Stimulated activated CD8-positive, alpha-beta memory T cell treated with anti-CD3 and anti-CD28 coated beads, Interleukin-12 subunit alpha, Interleukin-12 subunit beta, amount 100 ng/mL, for 1 hour (primary cell): Measurements from ENCODE around the gene PITPNM3.

Experiments
- DNase-seq: peaks from one replicate; pipeline ENCODE4 v3.0.0-alpha.2; 2020; ENCODE audit warnings: low read depth

Gene PITPNM3

GRCh38 chr17:6462692-6463091, 93.7 kb downstream of the PITPNM3 start:
- no peak for DNase-seq

GRCh38 chr17:6461792-6462524, 94.4 kb downstream of the PITPNM3 start:
- DNase-seq: no peak

- DNase-seq: no peak
Measured at GRCh38 chr17:6461246-6461645, 95.1 kb downstream of the PITPNM3 start.

- DNase-seq: no peak
Measured at GRCh38 chr17:6460531-6461161, 95.7 kb downstream of the PITPNM3 start.

- DNase-seq: no peak
Measured at GRCh38 chr17:6458460-6458950, 97.8 kb downstream of the PITPNM3 start.

GRCh38 chr17:6457688-6458459, 98.5 kb downstream of the PITPNM3 start:
- DNase-seq: no peak

- DNase-seq: no peak
Measured at GRCh38 chr17:6456914-6457687, 99.3 kb downstream of the PITPNM3 start.

GRCh38 chr17:6456321-6456720, 100.0 kb downstream of the PITPNM3 start:
- DNase-seq: no peak

GRCh38 chr17:6455321-6455705, 101.0 kb downstream of the PITPNM3 start:
- no peak for DNase-seq

GRCh38 chr17:6454495-6455320, 101.6 kb downstream of the PITPNM3 start:
- no peak for DNase-seq

- DNase-seq: no peak
Measured at GRCh38 chr17:6453279-6454024, 102.9 kb downstream of the PITPNM3 start.

GRCh38 chr17:6452471-6453266, 103.7 kb downstream of the PITPNM3 start:
- no peak for DNase-seq

- no peak for DNase-seq
Measured at GRCh38 chr17:6450926-6451832, 105.2 kb downstream of the PITPNM3 start.

- no peak for DNase-seq
Measured at GRCh38 chr17:6449307-6449706, 107.0 kb downstream of the PITPNM3 start.

- DNase-seq: no peak
Measured at GRCh38 chr17:6448473-6448872, 107.9 kb downstream of the PITPNM3 start.

GRCh38 chr17:6446516-6447100, 109.7 kb downstream of the PITPNM3 start:
- no peak for DNase-seq

GRCh38 chr17:6444571-6445335, 111.6 kb downstream of the PITPNM3 start:
- DNase-seq: no peak
